NCI-H146 treated with DMSO at 0.1 percent for 48 hours (cell line): ENCODE results near the gene TMTC4.

ENCODE experiments used
- DNase-seq: peaks from one replicate; lab custom pipeline; 2025; ENCODE audit not compliant: unreplicated experiment; lab: John Stamatoyannopoulos, UW

The TMTC4 gene

GRCh38 chr13:100666124-100666523 lies 8.5 kb downstream of the TMTC4 start:
- no peak for DNase-seq

GRCh38 chr13:100665403-100665802 lies 9.2 kb downstream of the TMTC4 start:
- no peak for DNase-seq

- DNase-seq, result no peak
Measured at GRCh38 chr13:100664171-100664900, 10.3 kb downstream of the TMTC4 start.

GRCh38 chr13:100662468-100663211 lies 12.0 kb downstream of the TMTC4 start:
- no peak for DNase-seq

- DNase-seq, result no peak
Measured at GRCh38 chr13:100660761-100661160, 13.8 kb downstream of the TMTC4 start.

GRCh38 chr13:100659578-100659977 lies 15.0 kb downstream of the TMTC4 start:
- DNase-seq, result no peak

- no peak for DNase-seq
Measured at GRCh38 chr13:100658363-100658762, 16.2 kb downstream of the TMTC4 start.

- no peak for DNase-seq
Measured at GRCh38 chr13:100657881-100658315, 16.7 kb downstream of the TMTC4 start.

GRCh38 chr13:100652510-100652909 lies 22.1 kb downstream of the TMTC4 start:
- DNase-seq, result no peak

- DNase-seq, result no peak
Measured at GRCh38 chr13:100650326-100650725, 24.3 kb downstream of the TMTC4 start.

GRCh38 chr13:100648354-100648753 lies 26.2 kb downstream of the TMTC4 start:
- no peak for DNase-seq

GRCh38 chr13:100646871-100647270 lies 27.7 kb downstream of the TMTC4 start:
- DNase-seq, result no peak

GRCh38 chr13:100646030-100646673 lies 28.4 kb downstream of the TMTC4 start:
- DNase-seq, result no peak

- DNase-seq, result peak; percentile 99
Measured at GRCh38 chr13:100645382-100645781, 29.2 kb downstream of the TMTC4 start.

GRCh38 chr13:100644371-100644770 lies 30.2 kb downstream of the TMTC4 start:
- peak; percentile 17 for DNase-seq

GRCh38 chr13:100637796-100638195 lies 36.8 kb downstream of the TMTC4 start:
- DNase-seq, result no peak

GRCh38 chr13:100637380-100637779 lies 37.2 kb downstream of the TMTC4 start:
- DNase-seq, result no peak

- DNase-seq, result peak; percentile 56
Measured at GRCh38 chr13:100636441-100636840, 38.2 kb downstream of the TMTC4 start.

- no peak for DNase-seq
Measured at GRCh38 chr13:100636004-100636403, 38.6 kb downstream of the TMTC4 start.

GRCh38 chr13:100634696-100635095 lies 39.9 kb downstream of the TMTC4 start:
- no peak for DNase-seq

- no peak for DNase-seq
Measured at GRCh38 chr13:100633461-100633860, 41.1 kb downstream of the TMTC4 start.

GRCh38 chr13:100630555-100630954 lies 44.0 kb downstream of the TMTC4 start:
- peak; percentile 97 for DNase-seq
